Left lung (tissue), 10 donors: Measurements from ENCODE around the gene BPIFB3. TPM values are rescaled to one million over a fixed set of nuclear protein-coding genes. Genes with fewer than 3 reads are reported as not detected.
"Not testable (repeated sequence)": the region's sequence is repeated elsewhere in the genome, so short reads cannot be mapped to it uniquely, and the experiment has no call there.

ENCODE experiments used
- ATAC-seq: fragments of 200-7000 bp; cut with Tn5 transposase; one replicate; pipeline ENCODE4 v1.9.1; 2020; ENCODE audit warnings: moderate library complexity
- DNase-seq, 4 donors: peaks; one replicate each; pipeline ENCODE4 v3.0.0-alpha.2; 2013 to 2020
- H3K27ac ChIP-seq, 2 donors: fragments of 200-600 bp; sonication (generic) in 1 of 2; one replicate each; pipeline versions ENCODE4 v1.5.0 to v1.8.0; 2020 to 2021
- H3K27me3 ChIP-seq, 2 donors: fragments of 200-600 bp; sonication (generic) in 1 of 2; one replicate each; pipeline versions ENCODE4 v1.5.0 to v1.8.0; 2020 to 2021
- H3K36me3 ChIP-seq, 2 donors: fragments of 200-600 bp; sonication (generic) in 1 of 2; one replicate each; pipeline versions ENCODE4 v1.5.0 to v1.8.0; 2020 to 2021
- H3K4me1 ChIP-seq, 2 donors: fragments of 200-600 bp; one replicate each; pipeline ENCODE4 v1.8.0; 2021
- H3K4me3 ChIP-seq, 2 donors: fragments of 200-600 bp; sonication (generic) in 1 of 2; one replicate each; pipeline versions ENCODE4 v1.5.0 to v1.8.0; 2020 to 2021; ENCODE audit warnings: mild to moderate bottlenecking in 1 of 2
- H3K9me3 ChIP-seq, 2 donors: fragments of 200-600 bp; sonication (generic) in 1 of 2; one replicate each; pipeline versions ENCODE4 v1.5.0 to v1.8.0; 2020 to 2021
- CTCF ChIP-seq, 2 donors: fragments of 200-600 bp; sonication (generic) in 1 of 2; IDR thresholded peaks; one replicate each; pipeline versions ENCODE4 v1.5.0 to v1.8.0; 2021; ENCODE audit warnings: antibody characterized with exemption in 2 of 2
- intact Hi-C, 2 donors: fragments of 100-400 bp; cut with DNase I; formaldehyde crosslinking; loops; one replicate each; pipeline versions ENCODE4 v1.11.2 to v1.14.2; 2022
- polyA plus RNA-seq, 6 donors: library from polyadenylated mRNA; unstranded; fragments of 120-200 nt; gene quantifications; one replicate each; pipeline ENCODE4 v1.2.1, GENCODE V29; 2013; ENCODE audit not compliant: insufficient read length in 6 of 6
- total RNA-seq, 2 donors: library from RNA; stranded (reverse); fragmentation: NEBNext Ultra II Directional; extraction: Animal tissue kit (Norgen Biotek cat#: 25700); gene quantifications; one replicate each; pipeline ENCODE4 v1.2.1, GENCODE V29; 2021
- donor health status: DM: no; HTN: yes; CAD: no.
- donor health status: DM: no; HTN: no; CAD: no.

The BPIFB3 gene
- total and polyA plus RNA-seq, 8 donors = not detected

DNA sequence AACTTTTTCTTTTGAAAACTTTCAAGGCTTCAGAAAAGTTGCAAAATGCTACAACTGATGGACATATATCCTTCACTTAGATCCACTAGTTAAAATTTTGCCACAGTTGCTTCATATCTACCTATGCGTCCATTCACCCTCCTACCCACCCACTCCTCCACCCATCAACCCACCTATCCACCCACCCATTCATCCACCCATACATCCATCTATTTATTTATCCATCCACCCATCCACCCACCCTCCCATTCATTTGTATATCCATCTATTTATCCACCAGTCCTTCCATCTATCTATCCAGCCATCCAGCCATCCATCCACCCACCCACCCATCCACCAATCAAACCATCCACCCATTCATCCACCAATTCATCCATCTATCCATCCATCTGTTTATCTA, 39.4 kb downstream of the BPIFB3 start:
- H3K27me3 ChIP-seq = no peaks in the 10 kb centered on the region
- no peak overlapping the region for H3K27ac ChIP-seq
- TF ChIP-seq CTCF (IDR thresholded peaks at IDR 0.05) = no peak
- H3K4me1 ChIP-seq = peaks cover 0 to 3% of the 10 kb centered on the region in 2 donors
- H3K36me3 ChIP-seq = no peaks in the 10 kb centered on the region
- intact Hi-C loops = no loop called here
- no peaks in the 10 kb centered on the region for H3K9me3 ChIP-seq
- H3K4me3 ChIP-seq = no peak overlapping the region
- ATAC-seq (no peak), DNase-seq (no peak)

DNA sequence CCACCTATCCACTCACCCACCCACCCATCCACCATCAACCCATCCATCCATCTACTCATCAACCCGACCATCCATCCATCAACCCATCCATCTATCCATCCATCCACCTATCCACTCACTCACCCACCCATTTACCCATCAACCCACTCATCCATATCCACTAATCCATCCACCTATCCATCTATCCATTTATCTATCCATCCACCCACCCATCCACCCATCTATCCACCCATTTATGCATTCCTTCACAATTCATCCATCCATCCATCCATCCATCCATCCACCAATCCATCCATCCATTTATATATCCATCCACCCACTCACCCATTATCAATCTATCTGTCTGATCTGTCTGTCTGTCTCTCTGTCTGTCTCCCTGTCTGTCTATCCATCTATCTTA, 39.9 kb downstream of the BPIFB3 start:
- peaks cover 0 to 3% of the 10 kb centered on the region in 2 donors for H3K4me1 ChIP-seq
- no peak for ATAC-seq
- no peak for TF ChIP-seq CTCF (IDR thresholded peaks at IDR 0.05)
- H3K4me3 ChIP-seq = no peak overlapping the region
- no peak for DNase-seq
- no peak overlapping the region for H3K27ac ChIP-seq
- intact Hi-C loops = no loop called here
- no peaks in the 10 kb centered on the region for H3K27me3 ChIP-seq
- H3K9me3 ChIP-seq = no peaks in the 10 kb centered on the region
- no peaks in the 10 kb centered on the region for H3K36me3 ChIP-seq

- Histone ChIP-seq H3K4me1 (peaks cover 0 to 3% of the 10 kb centered on the region in 2 donors), H3K36me3 (no peaks in the 10 kb centered on the region), H3K27me3 (peaks cover 0 to 2% of the 10 kb centered on the region in 2 donors), H3K9me3 (no peaks in the 10 kb centered on the region), H3K4me3 (no peak overlapping the region), H3K27ac (no peak overlapping the region)
- ATAC-seq = no peak
- intact Hi-C loops = no loop called here
- DNase-seq = no peak
- no peak for TF ChIP-seq CTCF (IDR thresholded peaks at IDR 0.05)
Observed at GRCh38 chr20:33095249-33095648, 41.5 kb downstream of the BPIFB3 start.

DNA sequence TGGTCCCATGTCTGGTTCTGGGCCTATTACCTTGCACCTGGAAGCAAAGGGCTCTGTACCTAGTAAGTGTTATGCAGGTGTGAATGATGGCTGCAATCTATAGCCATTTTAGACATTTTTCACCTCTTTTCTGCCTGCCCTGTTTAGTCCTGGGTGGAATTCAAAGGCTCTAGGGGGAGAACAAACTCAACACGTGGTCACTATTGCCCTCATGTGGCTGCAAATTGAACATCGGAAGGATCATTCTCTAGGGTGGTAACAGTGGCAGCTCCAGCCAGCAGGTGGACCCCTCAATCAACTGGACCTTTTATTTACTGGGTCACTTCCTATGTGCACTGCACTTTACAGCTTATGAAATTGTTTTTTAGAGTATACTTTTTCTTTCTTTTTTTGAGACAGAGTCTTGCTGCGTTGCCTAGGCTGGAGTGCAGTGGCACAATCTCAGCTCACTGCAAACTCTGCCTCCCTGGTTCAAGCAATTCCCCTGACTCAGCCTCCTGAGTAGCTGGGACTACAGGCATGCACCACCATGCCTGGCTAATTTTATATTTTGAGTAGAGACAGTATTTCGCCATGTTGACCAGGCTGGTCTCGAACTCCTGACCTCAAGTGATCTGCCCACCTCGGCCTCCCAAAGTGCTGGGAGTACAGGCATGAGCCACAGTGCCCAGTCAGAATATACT, 42.3 kb downstream of the BPIFB3 start:
- peak; percentile 43 to 46 for TF ChIP-seq CTCF (IDR thresholded peaks at IDR 0.05)
- peak in 2 of 4 donors; percentile 7 to 32 for DNase-seq
- H3K4me1 ChIP-seq, H3K27ac ChIP-seq, H3K4me3 ChIP-seq, intact Hi-C loops, H3K36me3 ChIP-seq, H3K9me3 ChIP-seq, H3K27me3 ChIP-seq: not testable (repeated sequence)
- ATAC-seq = peak; percentile 96

DNA sequence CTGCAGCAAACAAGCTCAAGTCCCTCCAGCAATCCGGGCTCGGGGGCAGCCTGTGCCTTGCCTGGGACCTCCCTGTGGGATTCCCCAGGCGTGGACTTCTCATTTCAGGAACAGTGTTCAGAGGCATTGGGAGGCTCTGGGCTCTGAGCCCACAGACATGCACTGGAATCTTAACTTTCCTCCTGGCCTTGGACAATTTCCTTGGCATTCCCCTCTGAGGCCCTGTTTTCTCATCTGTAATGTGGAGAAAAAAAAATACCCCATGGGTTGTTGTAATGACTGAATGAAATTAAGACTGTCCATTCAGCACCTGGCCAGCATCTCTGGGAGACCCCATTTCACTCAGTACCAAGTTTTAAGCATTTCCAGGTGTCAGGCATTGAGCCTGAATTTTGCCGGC, 43.3 kb downstream of the BPIFB3 start:
- peaks cover 0 to 3% of the 10 kb centered on the region in 2 donors for H3K4me1 ChIP-seq
- no peak overlapping the region for H3K27ac ChIP-seq
- peaks cover 0 to 6% of the 10 kb centered on the region in 2 donors for H3K27me3 ChIP-seq
- no peak overlapping the region for H3K4me3 ChIP-seq
- ATAC-seq (peak; percentile 12), DNase-seq (no peak)
- no peaks in the 10 kb centered on the region for H3K36me3 ChIP-seq
- TF ChIP-seq CTCF (IDR thresholded peaks at IDR 0.05) = no peak
- intact Hi-C loops = no loop called here
- H3K9me3 ChIP-seq = no peaks in the 10 kb centered on the region
